Hypothalamus (tissue), 51 donors: Measurements from ENCODE around the gene GJB3.
"Not testable (repeated sequence)": the region's sequence is repeated elsewhere in the genome, so short reads cannot be mapped to it uniquely, and the experiment has no call there.

Experiments used
- DNase-seq, 51 donors: peaks; one replicate each; lab custom pipeline; 2025; lab: John Stamatoyannopoulos, UW

GJB3 gene

GRCh38 chr1:34784751-34785221 lies 3.8 kb downstream of the GJB3 start:
- no peak for DNase-seq

GRCh38 chr1:34785231-34785874 lies 4.3 kb downstream of the GJB3 start:
- DNase-seq: no peak

- DNase-seq: no peak
Observed at GRCh38 chr1:34785875-34786470, 5.0 kb downstream of the GJB3 start.

GRCh38 chr1:34786521-34787325 lies 5.7 kb downstream of the GJB3 start:
- DNase-seq: peak in 45 of 51 donors; percentile 8 to 86 (median 48)

GRCh38 chr1:34787461-34788420 lies 6.7 kb downstream of the GJB3 start:
- peak in 1 of 51 donors; percentile 13 for DNase-seq

GRCh38 chr1:34790985-34791384 lies 10.0 kb downstream of the GJB3 start:
- no peak for DNase-seq

- DNase-seq: no peak
Observed at GRCh38 chr1:34792424-34792823, 11.4 kb downstream of the GJB3 start.

- no peak for DNase-seq
Observed at GRCh38 chr1:34792868-34793727, 12.1 kb downstream of the GJB3 start, which contains the start of gene GJA4. GJA4 (plus strand) TSS chr1:34792999; CDS start chr1:34794214, 1,215 bp downstream.

- DNase-seq: no peak
Observed at GRCh38 chr1:34794001-34794789, 13.2 kb downstream of the GJB3 start.

GRCh38 chr1:34794790-34795180 lies 13.8 kb downstream of the GJB3 start:
- no peak for DNase-seq

GRCh38 chr1:34795916-34796315 lies 14.9 kb downstream of the GJB3 start:
- no peak for DNase-seq

GRCh38 chr1:34796990-34797389 lies 16.0 kb downstream of the GJB3 start:
- DNase-seq: no peak

- no peak for DNase-seq
Observed at GRCh38 chr1:34800214-34800613, 19.2 kb downstream of the GJB3 start.

- no peak for DNase-seq
Observed at GRCh38 chr1:34803770-34804169, 22.8 kb downstream of the GJB3 start.

- DNase-seq: no peak
Observed at GRCh38 chr1:34806396-34806795, 25.4 kb downstream of the GJB3 start.

- DNase-seq: no peak
Observed at GRCh38 chr1:34808051-34808810, 27.2 kb downstream of the GJB3 start.

- DNase-seq: not testable (repeated sequence)
Observed at GRCh38 chr1:34810781-34811180, 29.8 kb downstream of the GJB3 start.

- DNase-seq: no peak
Observed at GRCh38 chr1:34816332-34816731, 35.3 kb downstream of the GJB3 start.
